ENCODE measurements around the gene IER5.

DNA sequence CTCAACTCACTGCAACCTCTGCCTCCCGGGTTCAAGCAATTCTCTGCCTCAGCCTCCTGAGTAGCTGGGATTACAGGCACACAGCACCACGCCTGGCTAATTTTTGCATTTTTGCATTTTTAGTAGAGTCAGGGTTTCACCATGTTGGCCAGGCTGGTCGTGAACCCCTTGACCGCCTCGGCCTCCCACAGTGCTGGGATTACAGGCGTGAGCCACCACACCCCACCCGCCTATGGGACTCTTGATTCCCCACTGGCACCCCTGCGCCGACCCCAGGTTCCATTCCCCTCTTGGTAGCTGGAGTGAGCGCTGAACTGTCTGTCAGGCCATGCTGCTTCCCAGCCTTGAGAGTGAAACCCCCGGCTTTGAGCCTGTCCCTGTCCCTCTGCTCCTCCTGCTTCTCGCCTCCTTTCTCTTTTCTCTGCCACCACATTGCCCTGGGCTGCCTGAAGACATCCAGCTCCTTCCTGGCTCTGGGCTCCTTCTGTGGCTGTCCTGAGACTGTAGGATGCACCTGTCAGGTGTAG lies 48.8 kb downstream of the IER5 start:
- TF ChIP-seq, protein P1, sequence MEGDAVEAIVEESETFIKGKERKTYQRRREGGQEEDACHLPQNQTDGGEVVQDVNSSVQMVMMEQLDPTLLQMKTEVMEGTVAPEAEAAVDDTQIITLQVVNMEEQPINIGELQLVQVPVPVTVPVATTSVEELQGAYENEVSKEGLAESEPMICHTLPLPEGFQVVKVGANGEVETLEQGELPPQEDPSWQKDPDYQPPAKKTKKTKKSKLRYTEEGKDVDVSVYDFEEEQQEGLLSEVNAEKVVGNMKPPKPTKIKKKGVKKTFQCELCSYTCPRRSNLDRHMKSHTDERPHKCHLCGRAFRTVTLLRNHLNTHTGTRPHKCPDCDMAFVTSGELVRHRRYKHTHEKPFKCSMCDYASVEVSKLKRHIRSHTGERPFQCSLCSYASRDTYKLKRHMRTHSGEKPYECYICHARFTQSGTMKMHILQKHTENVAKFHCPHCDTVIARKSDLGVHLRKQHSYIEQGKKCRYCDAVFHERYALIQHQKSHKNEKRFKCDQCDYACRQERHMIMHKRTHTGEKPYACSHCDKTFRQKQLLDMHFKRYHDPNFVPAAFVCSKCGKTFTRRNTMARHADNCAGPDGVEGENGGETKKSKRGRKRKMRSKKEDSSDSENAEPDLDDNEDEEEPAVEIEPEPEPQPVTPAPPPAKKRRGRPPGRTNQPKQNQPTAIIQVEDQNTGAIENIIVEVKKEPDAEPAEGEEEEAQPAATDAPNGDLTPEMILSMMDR (IDR thresholded peaks at IDR 0.05): no peak
- TF ChIP-seq POLR2AphosphoS5 (IDR thresholded peaks at IDR 0.05) (no peak), POLR2A (IDR thresholded peaks at IDR 0.05) (no peak), EP300 (IDR thresholded peaks at IDR 0.05) (no peak)

Measured in gastroesophageal sphincter (tissue), 3 donors.